T-helper 1 cell treated with Interleukin-12 subunit alpha and Interleukin-12 subunit beta and Interleukin-4 antibody, amounts not matched to agents 30 μg/mL and 1 μg/mL, for 36 hours (primary cell): ENCODE results near the gene KCTD3.

ENCODE experiments used
- H3K27ac Mint-ChIP-seq: one replicate; pipeline ENCODE4 v1.8.0; 2021; ENCODE audit warnings: mild to moderate bottlenecking, mixed read lengths
- H3K27me3 Mint-ChIP-seq: one replicate; pipeline ENCODE4 v1.8.0; 2021; ENCODE audit warnings: low read depth, mixed read lengths
- H3K36me3 Mint-ChIP-seq: one replicate; pipeline ENCODE4 v1.8.0; 2021; ENCODE audit warnings: low read depth, mixed read lengths
- H3K4me1 Mint-ChIP-seq: one replicate; pipeline ENCODE4 v1.8.0; 2021; ENCODE audit warnings: low read depth, mixed read lengths
- H3K4me3 Mint-ChIP-seq: one replicate; pipeline ENCODE4 v1.8.0; 2021; ENCODE audit warnings: mild to moderate bottlenecking, moderate library complexity, mixed read lengths
- H3K9me3 Mint-ChIP-seq: one replicate; pipeline ENCODE4 v1.8.0; 2021; ENCODE audit warnings: mixed read lengths

Gene KCTD3

DNA sequence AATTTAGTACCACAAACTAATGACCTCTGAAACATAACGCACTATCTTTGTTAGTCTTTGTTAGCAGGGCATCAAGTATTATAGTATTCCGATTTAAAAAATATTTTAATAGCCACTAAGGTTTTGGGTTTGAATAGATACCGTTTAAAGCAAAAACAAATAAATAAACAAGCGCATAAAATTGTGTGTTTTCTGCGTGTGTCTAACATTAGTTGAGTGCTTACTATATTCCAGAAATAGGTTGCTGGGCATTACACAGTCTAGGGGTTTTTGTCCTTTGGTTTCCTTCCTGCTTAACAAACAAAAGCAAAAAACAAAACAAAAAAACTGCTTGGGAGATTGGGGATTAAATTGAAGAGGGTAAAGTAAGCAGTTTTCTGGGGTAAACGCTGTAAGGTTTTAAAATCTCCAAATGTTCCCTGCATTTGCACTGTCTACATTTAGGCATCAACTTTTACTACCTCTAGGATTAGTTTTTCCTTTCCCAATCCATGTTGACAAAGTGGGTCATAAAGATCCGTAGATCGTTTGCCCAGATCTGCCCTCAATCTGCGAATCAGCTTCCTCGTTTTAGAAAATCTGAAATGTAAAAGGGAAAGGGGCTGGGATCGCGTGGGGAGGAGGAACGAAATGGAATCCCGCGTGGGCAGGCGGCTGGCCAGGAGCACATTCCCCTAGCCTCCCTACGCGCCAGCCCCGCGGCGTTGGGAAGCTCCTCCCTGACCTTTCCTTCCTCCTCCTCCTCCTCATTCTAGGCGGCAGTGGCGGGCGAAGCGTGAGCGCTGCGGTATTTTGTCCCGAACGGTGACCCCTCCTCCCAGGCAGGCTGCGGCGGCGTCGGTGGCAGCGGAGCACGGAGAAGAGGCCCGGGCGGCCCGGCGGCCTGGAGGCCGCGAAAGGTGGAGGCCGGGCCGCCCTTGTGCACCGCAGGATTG, at the start of gene KCTD3:
KCTD3 (plus strand) TSS at position 749 of the 935 bp plus-strand sequence. CDS start 382 bp downstream, outside the sequence.
- H3K27ac Mint-ChIP-seq, result peak within 1 kb of the TSS; percentile 77
- H3K27me3 Mint-ChIP-seq, result peaks cover 32% of the 10 kb centered on the region
- H3K9me3 Mint-ChIP-seq, result peaks cover 3% of the 10 kb centered on the region
- peaks cover 21% of the 10 kb centered on the region for H3K4me1 Mint-ChIP-seq
- peak within 1 kb of the TSS; percentile 93 for H3K4me3 Mint-ChIP-seq
- peaks cover 3% of the 10 kb centered on the region for H3K36me3 Mint-ChIP-seq

DNA sequence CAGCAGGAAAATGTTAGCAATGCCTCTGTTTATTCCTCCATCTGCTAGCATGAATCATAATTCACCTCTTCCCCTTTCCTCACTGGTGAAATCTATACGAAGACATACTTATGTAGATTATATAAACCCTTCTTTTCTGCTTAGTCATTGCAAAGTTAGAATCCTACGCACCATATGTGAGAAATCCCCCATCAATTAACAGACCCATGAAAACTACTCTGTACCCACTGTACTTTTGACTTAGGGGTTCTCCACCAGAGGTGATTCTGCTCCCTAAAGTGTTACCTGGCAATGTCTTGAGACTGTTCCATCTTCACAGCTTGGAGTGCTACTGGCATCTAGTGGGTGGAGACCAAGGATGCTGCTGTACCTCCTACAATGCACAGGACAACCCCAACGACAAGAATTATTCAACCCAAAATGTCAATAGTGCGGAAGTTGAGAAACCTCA, 49.6 kb upstream of the KCTD3 start:
- Mint-ChIP-seq H3K36me3 (no peaks in the 10 kb centered on the region), H3K4me3 (no peak overlapping the region), H3K9me3 (no peaks in the 10 kb centered on the region), H3K4me1 (no peaks in the 10 kb centered on the region), H3K27me3 (no peaks in the 10 kb centered on the region), H3K27ac (no peak overlapping the region)

DNA sequence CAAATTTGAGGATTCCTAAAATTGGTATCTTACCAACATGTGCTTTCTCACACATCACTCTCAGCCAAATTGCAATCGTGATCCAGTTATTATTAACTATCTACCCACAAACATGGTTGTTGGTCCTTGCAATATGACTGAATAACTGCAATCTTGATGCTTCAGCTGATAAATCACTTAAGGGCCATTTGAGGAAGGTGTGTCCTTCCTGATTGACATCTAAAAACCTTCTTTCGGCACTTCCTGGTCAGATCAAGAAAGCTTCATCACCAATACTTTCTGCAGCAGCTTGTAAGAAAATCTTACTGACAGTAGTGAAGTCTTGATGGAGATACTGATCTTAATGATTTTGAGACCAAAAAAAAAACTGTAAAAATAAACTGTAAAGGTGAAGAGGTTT, 48.5 kb upstream of the KCTD3 start:
- Mint-ChIP-seq H3K27ac (no peak overlapping the region), H3K27me3 (no peaks in the 10 kb centered on the region), H3K4me1 (no peaks in the 10 kb centered on the region), H3K9me3 (no peaks in the 10 kb centered on the region), H3K36me3 (no peaks in the 10 kb centered on the region), H3K4me3 (no peak overlapping the region)

DNA sequence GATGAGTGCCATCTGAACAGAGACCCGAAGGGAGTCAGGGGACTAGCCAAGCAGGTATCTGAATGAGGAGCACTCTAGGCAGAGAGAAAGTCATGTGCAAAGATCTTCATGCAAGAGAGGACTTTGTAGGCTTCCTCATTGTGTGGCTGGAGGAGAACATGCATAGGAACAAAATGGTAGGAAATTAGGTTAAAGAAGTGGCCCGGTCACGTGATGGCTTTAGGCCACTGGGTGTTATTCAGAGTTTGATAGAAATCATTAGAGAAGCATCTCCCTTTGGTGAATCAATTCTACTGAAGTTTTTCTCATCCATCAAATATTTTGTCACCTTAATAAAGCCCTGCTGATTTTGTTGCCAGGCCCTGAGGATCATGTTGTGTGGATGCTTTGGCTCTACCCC, 45.8 kb upstream of the KCTD3 start:
- no peak overlapping the region for H3K4me3 Mint-ChIP-seq
- no peaks in the 10 kb centered on the region for H3K9me3 Mint-ChIP-seq
- no peak overlapping the region for H3K27ac Mint-ChIP-seq
- peaks cover 8% of the 10 kb centered on the region for H3K27me3 Mint-ChIP-seq
- no peaks in the 10 kb centered on the region for H3K36me3 Mint-ChIP-seq
- H3K4me1 Mint-ChIP-seq, result no peaks in the 10 kb centered on the region

DNA sequence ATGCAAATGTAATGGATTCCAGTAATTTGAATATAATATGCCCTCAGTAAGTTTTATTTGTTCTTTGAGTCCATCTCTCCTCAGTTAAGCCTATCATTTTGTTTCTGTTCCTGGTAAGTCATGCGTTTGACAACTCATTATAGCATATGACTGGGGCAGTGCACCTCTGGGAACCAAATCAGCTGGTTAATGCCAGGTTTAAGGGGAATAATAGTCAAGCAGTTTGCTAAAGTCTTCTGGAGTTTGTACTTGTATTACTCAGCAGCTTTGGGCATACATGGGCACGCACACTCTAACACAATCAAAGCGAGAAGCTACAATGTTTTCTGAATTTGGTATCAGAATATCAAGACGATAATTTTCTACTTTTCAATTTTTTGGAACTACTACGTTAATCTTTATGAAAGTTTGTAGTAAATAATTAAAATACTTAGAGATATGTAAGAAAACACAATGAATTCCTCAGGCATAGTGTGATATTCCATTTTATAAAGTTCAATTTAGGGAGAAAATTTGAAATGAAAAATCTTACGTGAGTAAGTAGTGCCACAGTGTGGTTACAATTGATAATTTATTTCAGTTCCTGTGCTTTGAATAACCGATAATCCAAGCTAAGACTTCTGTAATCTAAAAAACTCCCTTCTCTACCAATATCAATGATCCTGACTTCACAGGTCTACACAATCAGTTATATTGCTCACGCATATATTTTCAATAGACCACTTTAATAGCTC, 43.8 kb upstream of the KCTD3 start:
- H3K36me3 Mint-ChIP-seq, result no peaks in the 10 kb centered on the region
- no peaks in the 10 kb centered on the region for H3K4me1 Mint-ChIP-seq
- H3K27ac Mint-ChIP-seq, result no peak overlapping the region
- peaks cover 8% of the 10 kb centered on the region for H3K27me3 Mint-ChIP-seq
- no peak overlapping the region for H3K4me3 Mint-ChIP-seq
- no peaks in the 10 kb centered on the region for H3K9me3 Mint-ChIP-seq

DNA sequence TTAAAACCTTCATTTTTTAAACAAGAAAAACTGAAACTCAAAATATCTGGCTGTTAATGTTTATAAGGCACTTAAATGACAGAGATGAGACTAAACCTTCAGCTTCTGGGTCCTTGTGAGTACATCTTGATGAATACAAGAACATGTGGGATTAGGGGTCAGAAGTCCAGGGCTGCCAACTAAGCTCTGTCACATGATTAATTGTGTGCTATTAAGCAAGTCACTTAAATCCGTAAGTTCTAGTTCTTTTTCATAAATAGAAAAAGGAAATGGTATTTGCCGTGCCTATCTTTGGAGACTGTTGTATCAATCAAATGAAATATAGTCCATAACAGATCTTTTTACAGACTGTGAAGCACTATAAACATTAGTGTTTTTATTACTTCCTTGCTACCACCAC, 43.2 kb upstream of the KCTD3 start:
- H3K27ac Mint-ChIP-seq, result no peak overlapping the region
- H3K36me3 Mint-ChIP-seq, result no peaks in the 10 kb centered on the region

DNA sequence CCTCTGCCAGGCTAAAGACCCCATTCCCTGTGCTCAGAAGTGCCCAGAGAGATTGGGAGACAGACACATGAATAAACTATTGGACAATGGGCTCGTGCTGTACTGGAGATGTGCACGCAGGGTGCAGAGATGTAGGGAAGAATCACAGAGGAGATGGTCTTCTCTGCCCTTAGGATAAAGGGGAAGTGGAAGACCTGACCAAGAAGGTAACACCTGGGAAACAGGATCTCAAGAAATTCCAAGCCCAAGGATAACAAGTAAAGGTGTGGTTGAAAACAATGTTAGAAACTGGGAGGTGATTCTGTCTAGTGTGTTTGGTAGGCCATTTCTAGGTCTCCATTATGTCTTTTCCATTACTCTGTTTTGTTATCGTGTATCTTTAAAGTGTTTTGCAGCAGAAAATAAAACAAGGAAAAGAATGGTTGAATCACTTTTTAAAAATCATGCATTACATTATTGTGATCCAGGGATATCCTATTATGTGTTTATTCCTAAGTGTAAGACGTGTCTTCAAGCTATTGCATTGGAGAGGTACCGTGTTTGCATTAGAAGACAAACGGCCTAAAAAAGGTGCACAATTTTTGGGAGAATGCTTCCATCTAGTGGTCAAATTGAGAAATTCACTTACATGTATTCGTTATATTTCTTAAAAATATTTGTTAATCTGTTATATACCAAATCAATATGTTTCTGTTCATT, 40.8 kb upstream of the KCTD3 start:
- Mint-ChIP-seq H3K27me3 (peaks cover 11% of the 10 kb centered on the region), H3K4me1 (no peaks in the 10 kb centered on the region), H3K36me3 (no peaks in the 10 kb centered on the region), H3K9me3 (no peaks in the 10 kb centered on the region), H3K4me3 (no peak overlapping the region), H3K27ac (no peak overlapping the region)

More for the DNA sequence above, 43.2 kb upstream of the KCTD3 start:
- Mint-ChIP-seq H3K4me3 (no peak overlapping the region), H3K4me1 (no peaks in the 10 kb centered on the region), H3K27me3 (peaks cover 11% of the 10 kb centered on the region), H3K9me3 (no peaks in the 10 kb centered on the region)

DNA sequence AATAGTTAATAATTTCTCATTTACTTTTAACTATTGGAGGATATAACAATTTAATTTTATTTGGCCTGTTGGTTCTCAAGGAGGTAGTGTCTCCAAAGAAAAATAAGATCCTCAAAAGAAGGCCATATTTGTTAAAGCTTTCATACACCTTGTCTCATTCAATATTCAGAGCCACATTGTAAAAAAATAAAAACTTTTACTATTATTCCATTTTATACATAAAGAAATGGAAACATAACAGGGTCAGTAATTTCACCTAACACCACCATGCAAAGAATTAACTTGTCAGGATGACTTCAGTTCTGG, 40.3 kb upstream of the KCTD3 start:
- no peaks in the 10 kb centered on the region for H3K4me1 Mint-ChIP-seq
- no peaks in the 10 kb centered on the region for H3K9me3 Mint-ChIP-seq
- H3K27me3 Mint-ChIP-seq, result peaks cover 11% of the 10 kb centered on the region
- H3K4me3 Mint-ChIP-seq, result no peak overlapping the region
- H3K36me3 Mint-ChIP-seq, result no peaks in the 10 kb centered on the region
- H3K27ac Mint-ChIP-seq, result no peak overlapping the region

DNA sequence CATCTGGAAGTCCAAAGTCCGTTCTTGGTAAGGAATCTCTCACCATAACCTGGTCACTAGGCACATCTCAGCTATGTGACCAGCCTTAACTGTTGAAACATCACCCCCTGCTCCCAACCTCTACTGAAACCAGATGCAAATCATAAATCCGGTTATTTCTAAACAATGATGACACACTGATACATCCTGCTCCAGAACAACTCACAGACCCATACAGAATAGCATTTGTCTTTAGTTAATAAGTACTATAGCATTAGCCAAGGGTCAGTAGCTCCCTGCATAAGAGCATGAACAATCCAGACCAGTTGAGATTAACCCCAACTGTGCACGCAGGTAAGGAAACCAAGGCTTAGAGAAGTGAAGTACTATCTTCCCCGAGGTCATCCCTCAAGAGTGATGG, 38.0 kb upstream of the KCTD3 start:
- Mint-ChIP-seq H3K27me3 (peaks cover 17% of the 10 kb centered on the region), H3K9me3 (no peaks in the 10 kb centered on the region), H3K36me3 (no peaks in the 10 kb centered on the region), H3K4me1 (no peaks in the 10 kb centered on the region), H3K4me3 (no peak overlapping the region), H3K27ac (no peak overlapping the region)

DNA sequence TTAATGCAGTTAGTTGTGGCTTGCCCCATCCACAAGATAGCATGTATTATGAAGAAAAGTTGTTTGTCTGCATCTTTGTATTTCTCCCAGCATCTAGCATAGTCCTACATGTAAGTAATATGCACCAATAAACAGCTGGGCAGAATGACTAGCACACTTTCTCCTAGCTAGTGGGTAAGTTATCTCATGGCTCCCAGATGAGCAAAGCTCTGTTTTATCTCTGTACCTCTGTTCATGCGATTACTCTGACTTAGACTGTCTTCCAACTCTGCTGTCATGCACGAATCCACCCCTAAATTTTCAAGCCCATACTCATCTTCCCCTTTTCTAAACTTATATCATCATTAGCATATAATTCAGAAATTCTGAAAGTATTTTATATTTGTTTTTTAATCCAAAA, 37.5 kb upstream of the KCTD3 start:
- peaks cover 19% of the 10 kb centered on the region for H3K27me3 Mint-ChIP-seq
- H3K36me3 Mint-ChIP-seq, result no peaks in the 10 kb centered on the region
- no peaks in the 10 kb centered on the region for H3K9me3 Mint-ChIP-seq
- no peak overlapping the region for H3K27ac Mint-ChIP-seq
- no peaks in the 10 kb centered on the region for H3K4me1 Mint-ChIP-seq
- no peak overlapping the region for H3K4me3 Mint-ChIP-seq

DNA sequence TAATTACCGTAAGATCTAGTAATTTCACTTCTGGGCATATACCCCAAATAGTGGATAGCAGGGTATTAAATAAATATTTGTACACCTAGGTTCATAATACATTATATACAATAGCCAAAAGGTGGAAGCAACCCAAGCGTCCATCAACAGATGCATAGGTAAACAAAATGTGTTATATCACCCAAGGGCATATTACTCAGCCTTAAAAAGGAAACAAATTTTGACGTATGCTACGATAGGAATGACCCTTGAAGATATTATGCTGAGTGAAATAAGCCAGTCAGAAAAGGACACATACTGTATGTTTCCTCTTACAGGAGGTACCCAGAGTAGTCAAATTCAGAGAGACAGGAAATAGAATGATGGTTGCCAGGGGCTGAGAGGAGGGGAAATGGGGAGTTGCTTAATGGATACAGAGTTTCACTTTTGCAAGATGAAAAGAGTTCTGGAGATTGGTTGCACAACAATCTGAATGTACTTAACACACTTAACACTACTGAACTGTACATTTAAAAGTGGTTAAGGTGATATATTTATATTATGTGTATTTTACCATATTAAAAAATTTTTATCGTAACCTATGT, 36.6 kb upstream of the KCTD3 start:
- Mint-ChIP-seq H3K4me3 (no peak overlapping the region), H3K27ac (no peak overlapping the region)

DNA sequence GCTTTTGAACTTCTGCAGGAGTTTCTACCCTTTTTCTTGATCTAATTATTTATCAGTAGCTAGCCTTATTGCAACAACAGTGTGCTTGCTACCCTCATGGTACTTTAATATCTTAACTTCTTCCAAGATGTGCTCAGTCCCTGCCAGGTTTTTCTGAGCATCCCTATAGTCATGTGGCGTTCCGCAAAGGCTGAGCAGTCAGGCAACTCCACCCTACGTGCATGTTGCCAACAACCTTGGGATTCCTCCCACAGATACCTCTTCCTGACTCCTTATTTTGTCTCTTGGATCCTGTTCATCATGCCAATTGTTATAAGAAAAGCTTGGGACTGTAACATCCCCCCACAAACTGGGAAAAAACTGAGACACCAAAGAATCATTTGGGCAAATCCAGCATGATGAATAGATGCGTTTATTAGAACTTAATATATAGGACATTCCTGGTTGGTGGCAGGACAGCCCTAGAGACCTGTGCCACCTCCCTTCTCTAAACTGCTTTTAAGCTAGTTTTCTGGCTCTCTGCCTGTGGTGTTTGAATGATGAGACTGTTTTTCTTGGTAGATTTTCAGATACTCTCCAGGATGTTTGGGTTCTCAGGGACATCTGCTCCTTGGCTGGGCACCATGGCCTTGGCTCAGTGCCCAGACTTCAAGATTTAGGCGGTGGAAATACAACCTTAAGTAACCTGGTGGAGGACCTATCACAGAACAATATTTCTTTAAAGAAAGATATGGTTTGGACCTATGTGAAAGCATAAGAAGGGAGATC, 27.1 kb upstream of the KCTD3 start:
- Mint-ChIP-seq H3K36me3 (no peaks in the 10 kb centered on the region), H3K4me1 (peaks cover 12% of the 10 kb centered on the region), H3K27me3 (peaks cover 26% of the 10 kb centered on the region), H3K27ac (no peak overlapping the region), H3K4me3 (no peak overlapping the region), H3K9me3 (peaks cover 4% of the 10 kb centered on the region)

More for the DNA sequence above, 36.6 kb upstream of the KCTD3 start:
- Mint-ChIP-seq H3K4me1 (no peaks in the 10 kb centered on the region), H3K36me3 (no peaks in the 10 kb centered on the region), H3K27me3 (peaks cover 23% of the 10 kb centered on the region), H3K9me3 (no peaks in the 10 kb centered on the region)

DNA sequence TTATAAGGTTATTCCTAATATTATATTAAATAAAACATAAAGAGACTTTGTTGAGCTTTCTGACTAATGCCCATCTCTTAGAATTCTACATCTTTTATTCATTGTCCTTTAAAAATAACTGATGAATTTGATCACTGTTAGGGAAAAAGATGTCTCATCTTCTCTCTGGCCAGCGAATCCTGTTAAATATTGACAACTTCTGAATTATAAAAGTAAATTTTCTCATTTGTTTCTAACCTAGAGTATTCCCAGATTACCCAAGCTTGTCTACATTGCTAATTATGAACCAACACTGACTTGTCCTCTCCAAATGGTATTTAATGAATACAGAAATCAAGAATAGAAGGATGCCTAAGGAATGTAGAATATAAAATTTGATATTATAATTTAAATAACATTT, 24.8 kb upstream of the KCTD3 start:
- peaks cover 12% of the 10 kb centered on the region for H3K4me1 Mint-ChIP-seq
- no peak overlapping the region for H3K27ac Mint-ChIP-seq
- H3K27me3 Mint-ChIP-seq, result peaks cover 14% of the 10 kb centered on the region
- no peaks in the 10 kb centered on the region for H3K36me3 Mint-ChIP-seq
- H3K4me3 Mint-ChIP-seq, result no peak overlapping the region
- H3K9me3 Mint-ChIP-seq, result peaks cover 4% of the 10 kb centered on the region

DNA sequence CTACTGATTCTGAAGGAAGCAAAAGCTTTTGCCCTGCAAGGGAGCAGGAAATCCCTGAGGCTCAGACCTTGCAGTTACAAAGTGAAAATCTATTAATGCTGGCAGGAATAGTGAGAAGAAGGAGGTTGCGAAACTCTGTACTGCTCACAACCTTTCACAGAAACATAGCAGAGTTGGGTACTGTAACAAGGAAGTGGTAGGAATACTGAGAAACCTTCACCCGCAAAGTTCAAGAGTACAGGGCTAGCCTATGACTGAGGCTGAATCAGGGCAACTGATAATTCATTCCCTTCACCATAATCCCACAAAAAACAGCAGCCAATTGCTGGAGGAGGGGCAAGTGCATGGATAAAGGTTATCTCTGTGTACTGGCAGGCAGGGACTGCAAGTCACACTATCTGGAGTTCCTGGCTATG, 23.9 kb upstream of the KCTD3 start:
- H3K4me3 Mint-ChIP-seq, result no peak overlapping the region
- H3K27me3 Mint-ChIP-seq, result peaks cover 14% of the 10 kb centered on the region
- H3K27ac Mint-ChIP-seq, result no peak overlapping the region
- peaks cover 4% of the 10 kb centered on the region for H3K9me3 Mint-ChIP-seq
- H3K36me3 Mint-ChIP-seq, result no peaks in the 10 kb centered on the region
- peaks cover 12% of the 10 kb centered on the region for H3K4me1 Mint-ChIP-seq
